ENCODE data around the gene RNF10. TPM values are rescaled to one million over a fixed set of nuclear protein-coding genes. Genes with fewer than 3 reads are reported as not detected.
"Not testable (repeated sequence)": the region's sequence is repeated elsewhere in the genome, so short reads cannot be mapped to it uniquely, and the experiment has no call there.

RNF10 gene
- 100 to 1,000 TPM; 159 to 166 TPM for total RNA-seq

DNA sequence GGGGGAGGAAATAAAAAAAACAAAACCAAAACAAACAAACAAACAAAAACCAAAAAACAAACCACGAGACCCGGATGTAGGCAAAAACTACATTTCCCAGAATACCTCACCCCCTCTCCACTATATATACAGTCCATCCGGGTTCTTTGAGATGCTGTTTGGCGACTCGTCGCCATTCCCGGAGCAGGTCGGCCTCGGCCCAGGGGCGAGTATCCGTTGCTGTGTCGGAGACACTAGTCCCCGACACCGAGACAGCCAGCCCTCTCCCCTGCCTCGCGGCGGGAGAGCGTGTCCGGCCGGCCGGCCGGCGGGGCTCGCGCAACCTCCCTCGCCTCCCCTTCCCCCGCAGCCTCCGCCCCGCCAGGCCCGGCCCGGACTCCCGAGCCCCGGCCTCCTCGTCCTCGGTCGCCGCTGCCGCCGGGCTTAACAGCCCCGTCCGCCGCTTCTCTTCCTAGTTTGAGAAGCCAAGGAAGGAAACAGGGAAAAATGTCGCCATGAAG lies at the start of gene RNF10:
TSS of gene RNF10 (plus strand) at position 154 of the 500 bp plus-strand sequence. CDS start 456 bp downstream, outside the sequence.
- DNase-seq: peak; percentile 78
- no peaks in the 10 kb centered on the region for H3K9me3 Mint-ChIP-seq
- peaks cover 47% of the 10 kb centered on the region for H3K4me1 Mint-ChIP-seq (ENCODE audit: low read depth)
- CTCF ChIA-PET: interaction anchor here (0.8 kb wide), 1 partner anchor 64 kb away, joined by 3 read pairs; no protein-coding TSS in a partner anchor
- H3K27ac Mint-ChIP-seq: peak within 1 kb of the TSS; percentile 94
- H3K36me3 Mint-ChIP-seq (ENCODE audit: low read depth): peaks cover 21% of the 10 kb centered on the region
- H3K27me3 Mint-ChIP-seq (ENCODE audit: low read depth): no peaks in the 10 kb centered on the region
- H3K4me3 Mint-ChIP-seq: peak within 1 kb of the TSS; percentile 92
- intact Hi-C loops (cut with micrococcal nuclease): loop anchor here (1.0 to 10.0 kb wide), 8 partner anchors 38 to 519 kb away; partner anchors contain the start of genes COX6A1, DYNLL1, OASL and POP5

DNA sequence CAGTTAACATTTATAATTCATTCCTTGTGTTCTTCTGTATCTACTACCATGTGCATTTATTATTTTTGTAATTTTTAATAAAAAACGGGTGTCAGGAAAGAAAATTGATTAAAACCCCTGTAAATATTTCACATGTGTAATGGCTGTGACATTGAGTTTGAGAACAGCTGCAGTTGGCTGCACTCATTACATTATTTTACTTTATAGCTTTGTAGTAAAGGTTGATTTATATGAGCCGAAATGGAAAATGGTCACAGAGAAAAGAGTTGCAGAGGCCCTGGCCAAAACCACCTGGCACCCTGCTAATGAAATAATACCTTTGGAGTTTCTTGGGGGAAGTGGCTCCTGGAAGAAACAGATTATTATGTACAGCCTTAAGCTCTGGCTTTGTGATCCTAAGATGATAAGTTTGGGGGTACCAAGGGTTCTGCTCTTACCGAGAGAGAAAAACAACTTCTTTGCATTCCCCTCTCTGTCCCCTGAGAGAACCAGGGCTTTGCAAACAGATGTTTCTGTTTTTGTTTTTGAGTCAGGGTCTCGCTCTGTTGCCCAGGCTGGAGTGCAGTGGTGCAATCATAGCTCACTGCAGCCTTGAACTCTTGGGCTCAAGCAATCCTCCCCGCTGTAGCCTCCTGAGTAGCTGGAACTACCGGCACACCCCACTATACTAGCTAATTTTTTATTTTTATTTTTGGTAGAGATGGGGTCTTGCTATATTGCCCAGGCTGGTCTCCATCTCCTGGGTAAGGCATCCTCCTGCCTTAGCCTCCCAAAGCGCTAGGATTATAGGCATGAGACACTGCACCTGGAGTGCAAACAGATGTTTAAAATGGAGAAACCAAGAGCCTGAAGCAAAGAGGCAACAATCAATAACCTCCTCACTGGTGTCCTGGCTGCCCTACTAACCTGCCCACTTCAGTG lies 47.9 kb upstream of the RNF10 start:
- no peaks in the 10 kb centered on the region for H3K4me1 Mint-ChIP-seq (ENCODE audit: low read depth)
- no peak overlapping the region for H3K4me3 Mint-ChIP-seq
- CTCF ChIA-PET: no interaction called here
- intact Hi-C loops (cut with micrococcal nuclease): no loop called here
- H3K27me3 Mint-ChIP-seq (ENCODE audit: low read depth): no peaks in the 10 kb centered on the region
- no peak overlapping the region for H3K27ac Mint-ChIP-seq
- no peaks in the 10 kb centered on the region for H3K36me3 Mint-ChIP-seq (ENCODE audit: low read depth)
- no peak for DNase-seq
- no peaks in the 10 kb centered on the region for H3K9me3 Mint-ChIP-seq

DNA sequence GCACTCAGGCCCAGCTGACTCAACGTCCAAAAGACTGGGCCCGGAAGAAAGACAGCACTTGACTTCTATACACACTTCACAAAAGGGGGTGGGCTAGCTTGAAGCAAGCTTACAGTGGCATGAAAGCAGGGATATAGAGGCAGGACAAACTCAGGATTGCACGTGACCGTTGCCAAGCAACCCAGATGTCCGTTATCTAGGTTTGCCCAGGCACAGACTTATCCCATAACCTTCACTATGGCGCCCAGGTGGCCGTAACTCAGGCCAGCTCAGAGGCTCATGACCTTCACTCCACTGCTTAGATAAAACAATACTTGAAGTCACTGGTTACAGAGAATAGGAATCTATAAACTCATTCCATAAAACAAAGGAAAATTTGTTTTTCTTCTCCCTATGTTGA lies 46.6 kb upstream of the RNF10 start:
- CTCF ChIA-PET: interaction anchor here (1.3 kb wide), 1 partner anchor 9 kb away, joined by 3 read pairs; no protein-coding TSS in a partner anchor
- DNase-seq; H3K4me3 Mint-ChIP-seq; H3K27me3 Mint-ChIP-seq (ENCODE audit: low read depth); intact Hi-C loops (cut with micrococcal nuclease); H3K9me3 Mint-ChIP-seq; H3K4me1 Mint-ChIP-seq (ENCODE audit: low read depth); H3K36me3 Mint-ChIP-seq (ENCODE audit: low read depth); H3K27ac Mint-ChIP-seq: not testable (repeated sequence)

DNA sequence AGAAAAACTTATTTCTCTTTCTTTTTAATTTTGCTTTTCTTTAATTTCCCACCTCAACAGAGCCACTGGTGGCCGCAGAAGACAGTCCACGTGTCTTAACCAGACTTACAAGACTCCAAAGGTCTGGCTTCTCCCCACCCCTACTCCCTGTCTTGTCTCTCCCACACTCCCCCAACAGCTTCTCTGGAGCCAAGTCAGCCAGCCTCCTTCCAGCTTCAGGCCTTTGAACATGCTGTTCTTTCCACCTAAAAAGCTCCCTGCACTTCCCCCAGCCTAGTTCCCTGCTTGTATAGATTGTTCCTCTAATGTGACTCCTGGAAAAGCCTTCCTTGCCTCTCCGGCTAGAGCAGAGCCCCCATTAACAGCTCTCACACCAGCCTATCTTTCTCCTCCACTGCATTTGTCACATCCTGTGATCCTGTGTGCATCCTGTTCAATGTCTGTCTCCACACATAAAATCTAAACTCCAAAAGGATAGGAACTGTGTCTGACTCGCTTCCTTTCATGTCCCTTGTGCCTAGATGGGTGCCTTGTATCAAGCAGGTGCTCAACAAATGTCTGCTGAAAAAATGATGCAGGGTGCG lies 46.0 kb upstream of the RNF10 start:
- no peak overlapping the region for H3K27ac Mint-ChIP-seq
- intact Hi-C loops (cut with micrococcal nuclease): no loop called here
- no peak for DNase-seq
- H3K9me3 Mint-ChIP-seq: no peaks in the 10 kb centered on the region
- CTCF ChIA-PET: interaction anchor here (0.5 to 1.3 kb wide), 4 partner anchors 9 to 35 kb away, joined by 3 to 4 read pairs (median 3); no protein-coding TSS in a partner anchor
- no peak overlapping the region for H3K4me3 Mint-ChIP-seq
- no peaks in the 10 kb centered on the region for H3K36me3 Mint-ChIP-seq (ENCODE audit: low read depth)
- H3K27me3 Mint-ChIP-seq (ENCODE audit: low read depth): no peaks in the 10 kb centered on the region
- H3K4me1 Mint-ChIP-seq (ENCODE audit: low read depth): no peaks in the 10 kb centered on the region

DNA sequence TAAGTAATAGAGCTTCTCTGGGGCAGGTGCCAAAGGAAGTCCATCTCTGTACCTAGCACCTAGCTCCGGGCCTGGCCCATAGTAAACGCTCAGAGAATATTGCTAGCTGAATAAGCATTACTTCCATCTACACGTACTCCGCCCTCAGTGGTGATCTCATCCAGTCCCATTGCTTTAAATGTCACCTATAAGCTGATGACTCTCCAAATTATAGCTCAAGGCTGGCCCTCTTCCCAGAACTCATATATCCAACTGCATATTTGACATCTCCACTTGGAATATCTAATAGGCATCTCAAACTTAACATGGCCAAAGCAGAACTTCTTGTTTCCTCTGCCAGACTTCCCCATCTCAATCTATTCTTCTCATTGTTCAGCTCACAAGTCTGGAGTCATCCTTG lies 45.1 kb upstream of the RNF10 start:
- DNase-seq: no peak
- Mint-ChIP-seq H3K27ac (no peak overlapping the region), H3K4me3 (no peak overlapping the region), H3K27me3 (ENCODE audit: low read depth) (no peaks in the 10 kb centered on the region), H3K4me1 (ENCODE audit: low read depth) (no peaks in the 10 kb centered on the region), H3K9me3 (no peaks in the 10 kb centered on the region), H3K36me3 (ENCODE audit: low read depth) (no peaks in the 10 kb centered on the region)
- CTCF ChIA-PET: interaction anchor here (0.5 to 1.3 kb wide), 5 partner anchors 18 to 132 kb away, joined by 3 to 4 read pairs (median 3); no protein-coding TSS in a partner anchor
- intact Hi-C loops (cut with micrococcal nuclease): no loop called here

DNA sequence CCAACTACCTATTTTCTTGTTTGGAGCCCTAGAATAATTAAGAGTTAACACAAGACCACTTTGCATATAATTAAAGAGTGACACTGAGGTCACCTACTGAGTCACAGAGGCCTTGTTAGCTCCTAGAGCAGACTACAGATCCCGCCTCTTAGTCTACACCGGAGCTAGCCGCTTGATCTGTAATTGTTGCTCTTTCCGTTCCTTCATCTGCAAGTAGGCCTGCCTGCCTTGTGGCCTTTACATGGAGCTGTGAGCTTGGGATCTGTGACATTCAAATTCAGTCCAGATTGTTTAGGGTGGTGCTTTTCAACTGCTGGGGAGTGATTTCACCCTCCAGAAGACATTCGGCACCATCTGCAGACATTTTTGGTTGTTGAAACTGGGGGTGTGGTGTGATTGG lies 43.8 kb upstream of the RNF10 start:
- Mint-ChIP-seq H3K4me3 (no peak overlapping the region), H3K27me3 (ENCODE audit: low read depth) (no peaks in the 10 kb centered on the region), H3K9me3 (no peaks in the 10 kb centered on the region), H3K36me3 (ENCODE audit: low read depth) (no peaks in the 10 kb centered on the region), H3K27ac (no peak overlapping the region), H3K4me1 (ENCODE audit: low read depth) (peaks cover 6% of the 10 kb centered on the region)
- CTCF ChIA-PET: interaction anchor here (0.6 kb wide), 1 partner anchor 74 kb away, joined by 3 read pairs; no protein-coding TSS in a partner anchor
- intact Hi-C loops (cut with micrococcal nuclease): no loop called here
- no peak for DNase-seq

DNA sequence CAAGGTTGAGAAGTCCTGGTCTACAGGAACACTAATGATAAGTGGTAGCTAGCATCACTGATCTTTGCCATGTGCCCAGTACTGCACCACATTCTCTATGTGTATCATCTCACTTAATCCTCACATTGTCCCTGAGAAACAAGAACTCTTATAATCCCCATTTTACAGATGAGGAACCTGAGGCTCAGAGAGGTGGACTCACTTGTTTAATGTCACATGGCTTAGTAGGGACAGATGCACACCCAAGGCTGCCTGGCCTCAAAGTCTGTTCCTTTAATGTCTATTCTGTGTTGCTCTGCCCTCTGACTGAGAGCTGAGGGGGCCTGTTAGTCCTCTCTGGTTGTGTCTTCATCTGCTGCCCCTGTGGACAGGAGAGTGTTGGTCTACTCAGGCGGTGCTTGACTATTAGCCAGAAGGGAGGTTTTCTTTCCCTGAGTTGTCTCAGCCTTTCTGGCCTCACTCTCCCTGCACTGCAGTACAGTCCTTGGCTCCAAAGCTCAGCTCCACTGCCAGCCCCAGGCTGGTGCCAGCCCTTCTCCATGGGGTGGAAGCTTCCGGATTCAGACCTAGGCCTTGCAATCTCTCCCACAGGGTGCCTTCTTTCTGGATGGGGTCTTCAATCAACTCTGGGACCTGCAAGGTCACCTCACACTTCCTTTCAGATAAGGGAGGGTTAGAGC lies 43.2 kb upstream of the RNF10 start:
- Mint-ChIP-seq H3K4me1 (ENCODE audit: low read depth) (peaks cover 6% of the 10 kb centered on the region), H3K9me3 (no peaks in the 10 kb centered on the region), H3K27ac (no peak overlapping the region), H3K4me3 (no peak overlapping the region), H3K36me3 (ENCODE audit: low read depth) (no peaks in the 10 kb centered on the region), H3K27me3 (ENCODE audit: low read depth) (no peaks in the 10 kb centered on the region)
- no peak for DNase-seq
- CTCF ChIA-PET: interaction anchor here (0.6 to 1.1 kb wide), 3 partner anchors 10 to 74 kb away, joined by 3 to 5 read pairs (median 3); no protein-coding TSS in a partner anchor
- intact Hi-C loops (cut with micrococcal nuclease): no loop called here

DNA sequence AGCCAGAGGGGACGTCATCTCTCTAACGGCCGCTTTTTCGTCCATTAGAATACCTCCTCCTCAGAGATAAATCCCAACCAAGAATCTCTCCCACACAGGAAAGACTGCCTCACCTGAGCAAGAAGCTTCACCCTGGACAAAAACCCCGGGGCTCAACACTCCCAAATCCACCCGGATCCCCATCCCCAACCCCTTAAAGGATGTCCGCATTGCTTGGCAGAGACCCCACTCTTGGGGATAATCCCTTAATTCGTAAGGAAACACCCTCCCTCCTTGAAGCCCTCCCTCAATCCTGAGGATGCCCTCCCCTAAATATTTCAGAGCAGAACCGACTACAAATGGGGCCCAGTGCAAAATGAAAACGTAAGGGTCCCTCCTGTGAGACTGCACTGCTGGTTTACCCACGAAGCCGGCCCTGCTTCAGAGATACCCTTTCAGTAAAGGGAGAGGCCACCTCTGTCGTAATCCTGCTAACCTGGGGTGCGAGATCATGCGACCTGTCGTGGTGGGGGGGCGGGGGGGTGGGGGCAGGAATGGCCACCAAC lies 38.9 kb upstream of the RNF10 start:
- H3K9me3 Mint-ChIP-seq: no peaks in the 10 kb centered on the region
- H3K36me3 Mint-ChIP-seq (ENCODE audit: low read depth): peaks cover 9% of the 10 kb centered on the region
- no peaks in the 10 kb centered on the region for H3K27me3 Mint-ChIP-seq (ENCODE audit: low read depth)
- CTCF ChIA-PET: interaction anchor here (0.6 to 1.6 kb wide), 3 partner anchors 8 to 55 kb away, joined by 3 to 6 read pairs (median 3); no protein-coding TSS in a partner anchor
- intact Hi-C loops (cut with micrococcal nuclease): no loop called here
- peak; percentile 8 for DNase-seq
- H3K27ac Mint-ChIP-seq: peak overlapping the region; percentile 2
- H3K4me3 Mint-ChIP-seq: peak overlapping the region; percentile 84
- peaks cover 21% of the 10 kb centered on the region for H3K4me1 Mint-ChIP-seq (ENCODE audit: low read depth)

DNA sequence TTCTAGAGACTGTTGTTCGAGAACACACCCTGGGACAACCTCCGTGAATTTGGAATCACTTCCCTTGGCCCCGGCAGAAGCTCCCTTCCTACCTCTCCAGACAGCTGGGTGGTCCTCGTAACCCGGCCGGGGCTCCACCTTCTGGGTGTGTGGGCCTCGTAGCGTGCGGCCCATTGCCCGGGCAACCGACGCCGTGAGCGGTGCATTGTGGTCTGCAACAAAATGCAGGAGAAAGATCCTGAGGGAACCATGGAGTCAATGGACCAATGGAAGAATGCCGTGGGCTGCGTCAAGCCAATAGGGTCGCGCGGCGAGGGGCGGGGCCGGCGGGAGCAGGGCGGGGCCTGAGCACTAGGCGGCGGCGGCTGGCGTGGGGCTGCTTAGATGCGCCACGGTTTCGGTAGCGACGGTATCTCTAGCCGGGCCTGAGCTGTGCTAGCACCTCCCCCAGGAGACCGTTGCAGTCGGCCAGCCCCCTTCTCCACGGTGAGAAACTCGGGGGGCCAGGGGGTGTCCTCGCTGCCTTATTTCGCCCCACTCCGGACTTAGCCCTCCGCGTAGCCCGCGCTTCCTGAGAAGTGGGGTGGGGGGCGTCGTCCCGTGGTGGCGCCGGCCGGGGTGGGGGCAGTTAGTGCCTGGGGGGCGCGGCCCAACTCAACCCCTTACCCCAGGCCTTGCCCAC lies 38.3 kb upstream of the RNF10 start, which contains the start of gene DYNLL1:
TSS of gene DYNLL1 (plus strand) at position 383 of the 682 bp plus-strand sequence. CDS start 309 bp downstream, outside the sequence.
- Mint-ChIP-seq H3K27me3 (ENCODE audit: low read depth) (no peaks in the 10 kb centered on the region), H3K27ac (peak within 1 kb of the TSS; percentile 77), H3K4me3 (peak within 1 kb of the TSS; percentile 84), H3K4me1 (ENCODE audit: low read depth) (peaks cover 21% of the 10 kb centered on the region), H3K36me3 (ENCODE audit: low read depth) (peaks cover 9% of the 10 kb centered on the region), H3K9me3 (no peaks in the 10 kb centered on the region)
- CTCF ChIA-PET: interaction anchor here (0.7 to 2.2 kb wide), 4 partner anchors 27 to 157 kb away, joined by 3 to 11 read pairs (median 4); partner anchors contain the start of genes COQ5 and SRSF9
- peak; percentile 97 for DNase-seq
- intact Hi-C loops (cut with micrococcal nuclease): loop anchor here (1.0 to 2.0 kb wide), 7 partner anchors 27 to 191 kb away; partner anchors contain the start of genes COX6A1, GATC, MLEC and POP5

DNA sequence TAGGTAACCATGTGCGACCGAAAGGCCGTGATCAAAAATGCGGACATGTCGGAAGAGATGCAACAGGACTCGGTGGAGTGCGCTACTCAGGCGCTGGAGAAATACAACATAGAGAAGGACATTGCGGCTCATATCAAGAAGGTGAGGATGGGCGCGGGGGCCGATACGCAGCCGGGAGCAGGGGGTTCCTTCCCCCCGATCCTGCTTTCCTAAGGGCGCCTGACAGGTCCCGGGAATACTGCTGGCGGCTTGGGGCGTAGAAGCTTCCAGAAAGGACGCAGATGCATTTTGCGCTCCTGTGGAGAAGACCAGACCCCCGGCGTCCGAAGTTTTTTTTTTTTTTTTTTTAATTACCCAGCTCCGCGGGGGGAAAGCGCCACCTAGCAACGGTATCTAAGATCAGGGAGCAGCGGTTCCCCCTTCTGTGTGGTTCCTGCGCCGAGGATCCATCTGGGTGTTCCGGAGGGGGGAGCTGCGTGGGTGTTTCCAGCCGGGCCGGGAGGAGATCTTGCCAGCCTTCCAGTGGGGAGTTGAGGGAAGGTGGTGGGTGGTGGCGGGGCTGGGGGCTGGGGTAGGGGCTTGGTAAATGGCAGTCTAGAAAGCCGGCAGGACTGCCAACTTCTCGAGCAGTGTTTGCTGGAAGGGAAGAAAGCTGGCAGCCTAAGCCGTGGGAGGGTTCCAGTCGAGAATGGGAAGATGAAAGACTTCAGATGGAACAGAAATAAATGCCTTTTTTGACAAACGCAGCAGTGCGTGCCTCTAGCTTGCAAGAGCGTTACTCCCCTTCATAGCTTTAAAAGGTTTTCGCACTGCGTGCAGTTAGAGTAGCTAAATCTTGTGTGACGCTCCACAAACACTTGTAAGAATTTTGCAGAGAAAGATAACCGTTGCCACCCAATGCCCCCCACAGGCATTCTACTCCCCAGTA lies 37.5 kb upstream of the RNF10 start:
- peaks cover 9% of the 10 kb centered on the region for H3K36me3 Mint-ChIP-seq (ENCODE audit: low read depth)
- peak overlapping the region; percentile 77 for H3K27ac Mint-ChIP-seq
- no peaks in the 10 kb centered on the region for H3K9me3 Mint-ChIP-seq
- CTCF ChIA-PET: interaction anchor here (0.6 to 2.2 kb wide), 9 partner anchors 9 to 289 kb away, joined by 3 to 11 read pairs (median 3); partner anchors contain the start of genes COQ5 and SRSF9
- DNase-seq: peak; percentile 62
- H3K27me3 Mint-ChIP-seq (ENCODE audit: low read depth): no peaks in the 10 kb centered on the region
- peak overlapping the region; percentile 84 for H3K4me3 Mint-ChIP-seq
- H3K4me1 Mint-ChIP-seq (ENCODE audit: low read depth): peaks cover 21% of the 10 kb centered on the region
- intact Hi-C loops (cut with micrococcal nuclease): loop anchor here (1.0 to 2.0 kb wide), 7 partner anchors 27 to 190 kb away; partner anchors contain the start of genes COX6A1, GATC, MLEC and POP5
